Right lobe of liver (tissue), 6 donors: ENCODE data around the gene F12. TPM values are rescaled to one million over a fixed set of nuclear protein-coding genes. Genes with fewer than 3 reads are reported as not detected.

Experiments
- ATAC-seq, 4 donors: fragments of 200-7000 bp; cut with Tn5 transposase; one replicate each; pipeline ENCODE4 v1.9.1; 2020; ENCODE audit warnings: mild to moderate bottlenecking in 4 of 4, moderate library complexity in 4 of 4
- DNase-seq, 3 donors: peaks; one replicate each; pipeline ENCODE4 v3.0.0-alpha.2; 2020
- H3K27ac ChIP-seq, 3 donors: fragments of 200-600 bp; one replicate each; pipeline ENCODE4 v1.8.0; 2022
- H3K27me3 ChIP-seq, 2 donors: fragments of 200-600 bp; one replicate each; pipeline ENCODE4 v1.8.0; 2022
- H3K36me3 ChIP-seq, 4 donors: fragments of 200-600 bp; sonication (generic) in 1 of 4; one replicate each; pipeline versions ENCODE4 v1.5.1 to v1.8.0; 2017 to 2022; ENCODE audit warnings: control low read depth in 1 of 4
- H3K4me1 ChIP-seq, 4 donors: fragments of 200-600 bp; sonication (generic) in 1 of 4; one replicate each; pipeline versions ENCODE4 v1.5.1 to v1.8.0; 2017 to 2022; ENCODE audit warnings: control low read depth in 1 of 4
- H3K4me3 ChIP-seq, 3 donors: fragments of 200-600 bp; one replicate each; pipeline ENCODE4 v1.8.0; 2022
- H3K9me3 ChIP-seq, 4 donors: fragments of 200-600 bp; sonication (generic) in 1 of 4; one replicate each; pipeline versions ENCODE4 v1.5.1 to v1.8.0; 2017 to 2022; ENCODE audit warnings: control low read depth in 1 of 4
- POLR2A ChIP-seq: fragments of 450-650 bp; IDR thresholded peaks from one replicate; pipeline ENCODE4 v1.6.1; 2017; ENCODE audit warnings: antibody characterized with exemption, mild to moderate bottlenecking
- WGBS: methylation state at CpG from one replicate; pipeline ENCODE4 v1.1.6; 2018; ENCODE audit warnings: low coverage, low lambda C conversion rate; ENCODE audit not compliant: insufficient coverage; ENCODE audit errors: missing lambda C conversion rate; 5-methylcytosine and 5-hydroxymethylcytosine counted together
- intact Hi-C, 2 donors: fragments of 100-400 bp; cut with DNase I; formaldehyde crosslinking; loops; one replicate each; pipeline versions ENCODE4 v1.11.2 to v1.14.1; 2022
- total RNA-seq, 6 experiments: library from RNA; depleted of rRNA in 2 of 6; stranded (reverse); fragments of >200 nt in 2 of 6; fragmentation: NEBNext Ultra II Directional in 3 of 6; extraction: Animal tissue kit (Norgen Biotek cat#: 25700) in 3 of 6; gene quantifications; one replicate each; pipeline versions ENCODE4 v1.1.0 to v1.2.4, GENCODE V29; 2016 to 2023
- TF ChIP-seq, protein P1 (sequence below), 4 donors: fragments of 200-600 bp in 3 of 4; fragments of 450-650 bp in 1 of 4; IDR thresholded peaks; one replicate each; pipeline versions ENCODE4 v1.5.1 to v1.8.0; 2016 to 2022; ENCODE audit warnings: antibody characterized with exemption in 4 of 4, mild to moderate bottlenecking in 2 of 4
- donor health status: DM: no; HTN: yes; CAD: no.
- donor health status: DM: no; HTN: no; CAD: no.
- donor health status: DM: no; HTN: no; CAD: no.
- donor health status: DM: no; HTN: yes; CAD: no.
- donor health status: DM: no; HTN: yes; CAD: no.

F12 gene
- total RNA-seq, 6 experiments from 2014 or later: 236 to 518 (median 365) TPM

- H3K9me3 ChIP-seq: no peaks in the 10 kb centered on the region
- no peaks in the 10 kb centered on the region for H3K36me3 ChIP-seq
- peak overlapping the region in 2 of 3 donors; percentile 94 to 95 for H3K27ac ChIP-seq
- no peak for TF ChIP-seq POLR2A
- TF ChIP-seq, protein P1, sequence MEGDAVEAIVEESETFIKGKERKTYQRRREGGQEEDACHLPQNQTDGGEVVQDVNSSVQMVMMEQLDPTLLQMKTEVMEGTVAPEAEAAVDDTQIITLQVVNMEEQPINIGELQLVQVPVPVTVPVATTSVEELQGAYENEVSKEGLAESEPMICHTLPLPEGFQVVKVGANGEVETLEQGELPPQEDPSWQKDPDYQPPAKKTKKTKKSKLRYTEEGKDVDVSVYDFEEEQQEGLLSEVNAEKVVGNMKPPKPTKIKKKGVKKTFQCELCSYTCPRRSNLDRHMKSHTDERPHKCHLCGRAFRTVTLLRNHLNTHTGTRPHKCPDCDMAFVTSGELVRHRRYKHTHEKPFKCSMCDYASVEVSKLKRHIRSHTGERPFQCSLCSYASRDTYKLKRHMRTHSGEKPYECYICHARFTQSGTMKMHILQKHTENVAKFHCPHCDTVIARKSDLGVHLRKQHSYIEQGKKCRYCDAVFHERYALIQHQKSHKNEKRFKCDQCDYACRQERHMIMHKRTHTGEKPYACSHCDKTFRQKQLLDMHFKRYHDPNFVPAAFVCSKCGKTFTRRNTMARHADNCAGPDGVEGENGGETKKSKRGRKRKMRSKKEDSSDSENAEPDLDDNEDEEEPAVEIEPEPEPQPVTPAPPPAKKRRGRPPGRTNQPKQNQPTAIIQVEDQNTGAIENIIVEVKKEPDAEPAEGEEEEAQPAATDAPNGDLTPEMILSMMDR (IDR thresholded peaks at IDR 0.05): no peak
- no peak overlapping the region for H3K4me3 ChIP-seq
- WGBS: 35% methylated on average over 5 of the region's 5 CpGs
- intact Hi-C loops: no loop called here
- no peak for ATAC-seq
- DNase-seq: no peak
- H3K27me3 ChIP-seq: no peaks in the 10 kb centered on the region
- peaks cover 0 to 78% (median 25%) of the 10 kb centered on the region in 4 donors for H3K4me1 ChIP-seq
These were observed 35.2 kb downstream of the F12 start for GRCh38 chr5:177374211-177374610.

GRCh38 chr5:177373806-177374205 lies 35.6 kb downstream of the F12 start:
- Histone ChIP-seq H3K36me3 (no peaks in the 10 kb centered on the region), H3K27ac (peak overlapping the region; percentile 64 to 95 (median 94)), H3K4me3 (no peak overlapping the region), H3K9me3 (no peaks in the 10 kb centered on the region), H3K4me1 (peaks cover 0 to 80% (median 27%) of the 10 kb centered on the region in 4 donors), H3K27me3 (no peaks in the 10 kb centered on the region)
- peak; percentile 79 to 96 (median 94) for DNase-seq
- ATAC-seq: peak; percentile 35 to 60 (median 55)
- 24% methylated on average over 2 of the region's 6 CpGs for WGBS
- intact Hi-C loops: no loop called here
- TF ChIP-seq, protein P1 (IDR thresholded peaks at IDR 0.05): no peak
- no peak for TF ChIP-seq POLR2A

- Histone ChIP-seq H3K27ac (peak overlapping the region in 2 of 3 donors; percentile 94 to 95), H3K27me3 (no peaks in the 10 kb centered on the region), H3K36me3 (no peaks in the 10 kb centered on the region), H3K4me1 (peaks cover 0 to 80% (median 27%) of the 10 kb centered on the region in 4 donors), H3K4me3 (no peak overlapping the region), H3K9me3 (no peaks in the 10 kb centered on the region)
- 89% methylated on average over 6 of the region's 6 CpGs for WGBS
- TF ChIP-seq POLR2A: no peak
- TF ChIP-seq, protein P1 (IDR thresholded peaks at IDR 0.05): no peak
- ATAC-seq (no peak), DNase-seq (no peak)
- intact Hi-C loops: no loop called here
These were observed 36.5 kb downstream of the F12 start for GRCh38 chr5:177372910-177373309.

DNA sequence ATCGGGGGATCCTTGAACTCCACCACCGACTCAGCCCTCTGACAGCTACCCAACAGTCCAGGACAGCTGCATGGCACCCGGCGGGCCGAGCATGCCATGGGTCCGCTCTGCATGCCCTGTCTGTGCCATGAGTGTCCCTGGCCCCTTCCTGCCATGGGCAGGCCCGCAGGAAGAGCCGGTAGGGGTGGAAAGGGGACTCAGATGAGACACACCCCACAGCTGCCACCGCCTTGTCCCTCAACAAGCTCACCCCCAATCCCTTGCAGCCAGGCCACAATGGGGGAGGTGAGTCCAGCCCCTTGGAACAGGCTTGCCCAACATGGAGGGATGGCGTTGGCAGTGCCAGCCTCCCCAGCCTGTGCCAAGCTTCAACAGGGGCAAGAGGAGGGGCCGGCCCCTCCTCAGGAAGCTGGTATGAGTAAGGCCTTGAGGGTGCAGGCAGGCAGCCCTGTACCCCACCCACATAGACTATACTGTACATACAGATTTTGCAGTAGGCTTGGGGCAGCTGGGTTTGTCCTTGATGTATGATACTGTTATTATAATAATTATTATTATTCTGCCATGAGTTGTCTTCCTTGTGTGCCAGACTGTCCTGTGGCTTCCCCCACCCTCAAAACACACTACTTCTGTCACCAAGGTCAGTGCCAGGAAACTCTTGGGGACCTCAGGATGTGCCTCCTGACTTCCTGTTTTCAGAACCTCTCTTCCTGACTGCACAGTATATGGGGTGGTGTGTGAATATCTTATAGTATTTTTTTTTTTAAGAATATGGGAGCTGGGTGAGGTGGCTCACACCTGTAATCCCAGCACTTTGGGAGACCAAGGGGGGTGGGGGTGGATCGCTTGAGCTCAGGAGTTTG lies 37.1 kb downstream of the F12 start:
- DNase-seq (peak in 2 of 3 donors; percentile 65 to 71), ATAC-seq (no peak)
- Histone ChIP-seq H3K4me1 (peaks cover 0 to 79% (median 29%) of the 10 kb centered on the region in 4 donors), H3K9me3 (no peaks in the 10 kb centered on the region), H3K27ac (peak overlapping the region in 2 of 3 donors; percentile 94 to 95), H3K36me3 (no peaks in the 10 kb centered on the region), H3K27me3 (no peaks in the 10 kb centered on the region), H3K4me3 (peak overlapping the region; percentile 52 to 64 (median 57))
- TF ChIP-seq, protein P1 (IDR thresholded peaks at IDR 0.05): no peak
- no peak for TF ChIP-seq POLR2A
- intact Hi-C loops: no loop called here
- 27% methylated on average over 1 of the region's 12 CpGs for WGBS
